Endodermal cell (in vitro differentiated cells): ENCODE measurements around the gene TRA2B. TPM values are rescaled to one million over a fixed set of nuclear protein-coding genes. Genes with fewer than 3 reads are reported as not detected.

Experiments
- DNase-seq: peaks from one replicate; pipeline ENCODE4 v3.0.0-alpha.2; 2017
- H3K27ac ChIP-seq: 2 replicates; pipeline ENCODE4 v1.5.1; 2013; ENCODE audit warnings: mild to moderate bottlenecking, low read depth, low read length, moderate library complexity
- H3K27me3 ChIP-seq: 2 replicates; pipeline ENCODE4 v1.6.1; 2013; ENCODE audit warnings: mild to moderate bottlenecking, low read length, moderate library complexity; ENCODE audit not compliant: insufficient read depth, control insufficient read depth, poor library complexity, severe bottlenecking
- H3K36me3 ChIP-seq: 2 replicates; pipeline ENCODE4 v1.7.0; 2013; ENCODE audit warnings: mild to moderate bottlenecking, low read length, moderate library complexity; ENCODE audit not compliant: control insufficient read depth, insufficient read depth
- H3K4me1 ChIP-seq: one replicate; pipeline ENCODE4 v1.7.0; 2013; ENCODE audit warnings: low read length; ENCODE audit not compliant: control insufficient read depth, insufficient read depth
- H3K4me3 ChIP-seq: 2 replicates; pipeline ENCODE4 v1.5.1; 2013; ENCODE audit warnings: mild to moderate bottlenecking, low read length, moderate library complexity
- H3K9ac ChIP-seq: 2 replicates; pipeline ENCODE4 v1.6.1; 2013; ENCODE audit warnings: mild to moderate bottlenecking, low read length, moderate library complexity; ENCODE audit not compliant: poor library complexity, severe bottlenecking; ENCODE audit errors: extremely low read depth
- H3K9me3 ChIP-seq: 2 replicates; pipeline ENCODE4 v1.6.1; 2013; ENCODE audit warnings: mild to moderate bottlenecking, low read length, moderate library complexity; ENCODE audit not compliant: control insufficient read depth
- H3K27ac Mint-ChIP-seq: 2 replicates; pipeline ENCODE4 v1.8.0; 2020; ENCODE audit warnings: mixed read lengths
- H3K27me3 Mint-ChIP-seq: 2 replicates; pipeline ENCODE4 v1.8.0; 2021; ENCODE audit warnings: mild to moderate bottlenecking, mixed read lengths; ENCODE audit not compliant: insufficient read depth
- H3K36me3 Mint-ChIP-seq: 2 replicates; pipeline ENCODE4 v1.8.0; 2020; ENCODE audit warnings: low read depth, mixed read lengths
- H3K4me1 Mint-ChIP-seq: 2 replicates; pipeline ENCODE4 v1.8.0; 2020; ENCODE audit warnings: mixed read lengths
- H3K4me3 Mint-ChIP-seq: 2 replicates; pipeline ENCODE4 v1.8.0; 2020; ENCODE audit warnings: mild to moderate bottlenecking, moderate library complexity, mixed read lengths
- H3K9me3 Mint-ChIP-seq: 2 replicates; pipeline ENCODE4 v1.8.0; 2020; ENCODE audit warnings: mild to moderate bottlenecking, mixed read lengths
- WGBS, 2 experiments: methylation state at CpG; one replicate each; pipeline versions ENCODE4 v1.1.5 to v1.1.7; 2013; ENCODE audit warnings: missing lambda C conversion rate in 2 of 2, mixed read lengths in 1 of 2; ENCODE audit not compliant: insufficient coverage in 1 of 2, insufficient read length in 1 of 2; 5-methylcytosine and 5-hydroxymethylcytosine counted together
- total RNA-seq, 2 donors: library from RNA; stranded (reverse); fragmentation: NEBNext Ultra II Directional in 1 of 2; extraction: Animal tissue kit (Norgen Biotek cat#: 25700) in 1 of 2; gene quantifications; 2 replicates in 1 of 2; 3 replicates in 1 of 2; pipeline ENCODE4 v1.2.1, GENCODE V29; 2021
- TF ChIP-seq, protein P1 (sequence below): fragments of 200-600 bp; sonication (generic); conservative IDR thresholded peaks from 2 replicates; pipeline ENCODE4 v1.5.0; 2021; ENCODE audit warnings: antibody characterized with exemption, mild to moderate bottlenecking

The TRA2B gene
- total RNA-seq, 2 donors from 2014 or later: 222 to 230 TPM

DNA sequence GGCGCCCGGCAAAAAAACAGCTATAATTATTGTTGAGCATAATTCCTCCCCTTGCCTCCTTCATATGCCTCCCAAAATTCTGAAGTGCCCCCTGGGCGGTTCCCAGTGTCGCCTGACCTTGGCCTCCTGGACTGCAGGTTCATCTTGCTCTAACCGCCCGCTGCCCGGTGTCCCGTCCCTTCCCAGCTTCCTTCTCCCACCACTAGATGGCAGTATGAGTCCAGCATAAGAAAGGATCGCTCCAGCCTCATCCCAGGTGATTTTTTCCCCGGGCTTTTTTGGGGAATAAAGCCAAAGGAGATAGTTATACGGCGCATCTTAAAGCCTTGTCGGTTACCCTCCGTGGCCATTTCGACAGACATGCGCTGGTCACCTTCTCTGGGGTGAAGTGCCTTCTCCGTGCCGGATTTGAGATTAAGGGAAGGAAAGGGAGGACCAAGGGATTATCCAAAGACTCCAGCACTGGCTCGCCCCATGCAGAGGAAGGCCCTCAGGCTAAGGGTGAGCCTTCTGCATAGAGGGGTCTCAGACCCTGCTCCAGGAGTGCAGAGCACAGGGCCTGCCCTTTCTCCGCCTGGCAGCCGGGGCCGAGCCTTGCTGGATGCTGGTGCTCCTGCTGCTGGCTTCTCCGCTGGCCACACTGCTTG lies 45.8 kb upstream of the TRA2B start:
- DNase-seq: peak; percentile 94
- Histone ChIP-seq H3K27ac (no peak overlapping the region), H3K9ac (no peak overlapping the region), H3K9me3 (no peaks in the 10 kb centered on the region), H3K36me3 (no peaks in the 10 kb centered on the region), H3K4me3 (no peak overlapping the region), H3K4me1 (no peaks in the 10 kb centered on the region), H3K27me3 (peaks cover 8% of the 10 kb centered on the region)
- Mint-ChIP-seq H3K9me3 (no peaks in the 10 kb centered on the region), H3K27ac (no peak overlapping the region), H3K4me1 (peaks cover 6% of the 10 kb centered on the region), H3K27me3 (peaks cover 11% of the 10 kb centered on the region), H3K4me3 (peak overlapping the region; percentile 35), H3K36me3 (no peaks in the 10 kb centered on the region)
- TF ChIP-seq, protein P1, sequence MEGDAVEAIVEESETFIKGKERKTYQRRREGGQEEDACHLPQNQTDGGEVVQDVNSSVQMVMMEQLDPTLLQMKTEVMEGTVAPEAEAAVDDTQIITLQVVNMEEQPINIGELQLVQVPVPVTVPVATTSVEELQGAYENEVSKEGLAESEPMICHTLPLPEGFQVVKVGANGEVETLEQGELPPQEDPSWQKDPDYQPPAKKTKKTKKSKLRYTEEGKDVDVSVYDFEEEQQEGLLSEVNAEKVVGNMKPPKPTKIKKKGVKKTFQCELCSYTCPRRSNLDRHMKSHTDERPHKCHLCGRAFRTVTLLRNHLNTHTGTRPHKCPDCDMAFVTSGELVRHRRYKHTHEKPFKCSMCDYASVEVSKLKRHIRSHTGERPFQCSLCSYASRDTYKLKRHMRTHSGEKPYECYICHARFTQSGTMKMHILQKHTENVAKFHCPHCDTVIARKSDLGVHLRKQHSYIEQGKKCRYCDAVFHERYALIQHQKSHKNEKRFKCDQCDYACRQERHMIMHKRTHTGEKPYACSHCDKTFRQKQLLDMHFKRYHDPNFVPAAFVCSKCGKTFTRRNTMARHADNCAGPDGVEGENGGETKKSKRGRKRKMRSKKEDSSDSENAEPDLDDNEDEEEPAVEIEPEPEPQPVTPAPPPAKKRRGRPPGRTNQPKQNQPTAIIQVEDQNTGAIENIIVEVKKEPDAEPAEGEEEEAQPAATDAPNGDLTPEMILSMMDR: peak; percentile 95
- 11 to 27% methylated on average over 17 to 23 of the region's 23 CpGs for WGBS, 2 experiments

DNA sequence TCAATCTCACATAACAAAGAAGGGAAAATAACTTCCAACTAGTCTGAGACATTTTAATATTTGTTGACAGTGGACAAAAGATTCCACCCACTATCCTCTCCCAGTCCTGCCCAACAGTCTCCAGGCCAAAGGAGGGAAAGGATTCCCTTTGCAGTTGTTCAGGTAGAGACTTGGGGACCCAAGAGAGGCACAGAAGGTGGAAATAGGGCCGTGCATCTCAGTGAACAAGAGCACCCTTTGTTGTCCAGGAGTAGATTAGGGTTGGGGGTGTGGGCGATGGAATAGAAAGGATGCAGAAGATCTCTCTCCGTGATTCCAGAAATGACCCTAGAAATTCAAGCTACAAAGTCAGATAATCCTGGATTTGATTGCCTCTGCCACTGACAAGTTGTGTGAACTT lies 44.8 kb upstream of the TRA2B start:
- Mint-ChIP-seq H3K9me3 (no peaks in the 10 kb centered on the region), H3K4me3 (no peak overlapping the region), H3K27me3 (peaks cover 11% of the 10 kb centered on the region), H3K4me1 (peaks cover 6% of the 10 kb centered on the region), H3K36me3 (no peaks in the 10 kb centered on the region), H3K27ac (no peak overlapping the region)
- no peaks in the 10 kb centered on the region for H3K36me3 ChIP-seq
- TF ChIP-seq, protein P1: no peak
- no peaks in the 10 kb centered on the region for H3K9me3 ChIP-seq
- 73 to 81% methylated on average over 3 of the region's 3 CpGs for WGBS, 2 experiments
- no peak overlapping the region for H3K27ac ChIP-seq
- H3K9ac ChIP-seq: no peak overlapping the region
- peaks cover 8% of the 10 kb centered on the region for H3K27me3 ChIP-seq
- H3K4me1 ChIP-seq: no peaks in the 10 kb centered on the region
- DNase-seq: no peak
- no peak overlapping the region for H3K4me3 ChIP-seq

DNA sequence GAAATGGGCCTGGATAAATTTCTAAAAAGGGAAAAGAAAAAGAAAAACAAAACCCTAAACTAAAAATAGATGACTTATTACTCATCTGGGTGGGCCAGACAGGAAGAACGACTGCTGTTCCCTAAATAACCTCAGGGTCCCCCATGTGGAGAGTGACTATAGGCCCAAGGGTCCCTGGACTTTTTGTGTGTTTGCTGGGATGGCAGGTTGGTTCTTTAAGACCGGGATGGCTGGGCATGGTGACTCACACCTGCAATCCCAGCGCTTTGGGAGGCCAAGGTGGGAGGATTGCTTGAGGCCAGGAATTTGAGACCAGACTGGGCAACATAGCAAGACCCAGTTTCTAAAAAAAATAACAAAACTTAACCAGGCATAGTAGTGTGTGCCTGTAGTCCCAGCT lies 43.8 kb upstream of the TRA2B start:
- peaks cover 11% of the 10 kb centered on the region for H3K27me3 Mint-ChIP-seq
- Histone ChIP-seq H3K27ac (no peak overlapping the region), H3K36me3 (no peaks in the 10 kb centered on the region), H3K4me3 (no peak overlapping the region), H3K9ac (no peak overlapping the region), H3K9me3 (no peaks in the 10 kb centered on the region), H3K4me1 (no peaks in the 10 kb centered on the region), H3K27me3 (peaks cover 8% of the 10 kb centered on the region)
- 80 to 100% methylated on average over 2 to 3 of the region's 3 CpGs for WGBS, 2 experiments
- no peak for DNase-seq
- peaks cover 8% of the 10 kb centered on the region for H3K4me1 Mint-ChIP-seq
- TF ChIP-seq, protein P1: no peak
- H3K4me3 Mint-ChIP-seq: no peak overlapping the region
- no peak overlapping the region for H3K27ac Mint-ChIP-seq
- H3K36me3 Mint-ChIP-seq: no peaks in the 10 kb centered on the region
- H3K9me3 Mint-ChIP-seq: no peaks in the 10 kb centered on the region
